Rectal smooth muscle tissue (tissue), 1 donor: ENCODE measurements around the gene NR1D2.

Source experiments
- H3K27ac ChIP-seq: one replicate; pipeline ENCODE4 v1.7.0; 2013; ENCODE audit warnings: low read depth, low read length, inconsistent platforms
- H3K27me3 ChIP-seq: one replicate; pipeline ENCODE4 v1.7.0; 2013; ENCODE audit warnings: low read length; ENCODE audit not compliant: control insufficient read depth, insufficient read depth
- H3K36me3 ChIP-seq: one replicate; pipeline ENCODE4 v1.7.0; 2013; ENCODE audit warnings: low read length; ENCODE audit not compliant: control insufficient read depth, insufficient read depth
- H3K4me1 ChIP-seq: one replicate; pipeline ENCODE4 v1.7.0; 2013; ENCODE audit warnings: low read length; ENCODE audit not compliant: control insufficient read depth, insufficient read depth
- H3K4me3 ChIP-seq: one replicate; pipeline ENCODE4 v1.7.0; 2013; ENCODE audit warnings: low read length
- H3K9ac ChIP-seq: one replicate; pipeline ENCODE4 v1.7.0; 2013; ENCODE audit warnings: low read length

NR1D2 gene

GRCh38 chr3:23981136-23981535, 36.0 kb downstream of the NR1D2 start:
- Histone ChIP-seq H3K9ac (no peak overlapping the region), H3K4me1 (peaks cover 3% of the 10 kb centered on the region), H3K27me3 (no peaks in the 10 kb centered on the region), H3K27ac (no peak overlapping the region), H3K4me3 (no peak overlapping the region), H3K36me3 (peaks cover 5% of the 10 kb centered on the region)

DNA sequence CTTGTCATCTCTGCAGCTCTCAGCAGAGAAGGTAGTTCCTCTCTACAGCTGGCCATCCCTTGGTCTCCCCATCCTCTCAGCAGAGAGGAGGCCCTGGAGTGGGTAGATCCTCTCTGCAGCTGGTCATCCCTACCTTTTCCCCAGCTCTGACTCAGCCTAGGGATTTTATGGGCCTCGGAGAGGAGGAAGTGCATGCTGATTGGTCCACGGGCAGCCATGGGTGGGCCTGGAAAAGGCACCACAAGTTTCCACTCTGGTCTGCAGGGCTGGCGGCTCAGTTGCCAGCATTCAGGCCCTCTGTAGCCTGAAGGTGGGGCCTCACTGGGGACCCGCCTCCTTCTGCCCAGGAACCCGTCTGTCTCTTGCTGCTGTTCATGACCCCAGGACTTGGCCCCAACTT, 36.9 kb downstream of the NR1D2 start:
- Histone ChIP-seq H3K27ac (no peak overlapping the region), H3K36me3 (peaks cover 2% of the 10 kb centered on the region), H3K9ac (no peak overlapping the region), H3K27me3 (no peaks in the 10 kb centered on the region), H3K4me1 (peaks cover 3% of the 10 kb centered on the region), H3K4me3 (no peak overlapping the region)

GRCh38 chr3:23984934-23985333, 39.8 kb downstream of the NR1D2 start:
- Histone ChIP-seq H3K36me3 (no peaks in the 10 kb centered on the region), H3K27ac (no peak overlapping the region), H3K4me3 (no peak overlapping the region), H3K4me1 (no peaks in the 10 kb centered on the region), H3K9ac (no peak overlapping the region), H3K27me3 (no peaks in the 10 kb centered on the region)

DNA sequence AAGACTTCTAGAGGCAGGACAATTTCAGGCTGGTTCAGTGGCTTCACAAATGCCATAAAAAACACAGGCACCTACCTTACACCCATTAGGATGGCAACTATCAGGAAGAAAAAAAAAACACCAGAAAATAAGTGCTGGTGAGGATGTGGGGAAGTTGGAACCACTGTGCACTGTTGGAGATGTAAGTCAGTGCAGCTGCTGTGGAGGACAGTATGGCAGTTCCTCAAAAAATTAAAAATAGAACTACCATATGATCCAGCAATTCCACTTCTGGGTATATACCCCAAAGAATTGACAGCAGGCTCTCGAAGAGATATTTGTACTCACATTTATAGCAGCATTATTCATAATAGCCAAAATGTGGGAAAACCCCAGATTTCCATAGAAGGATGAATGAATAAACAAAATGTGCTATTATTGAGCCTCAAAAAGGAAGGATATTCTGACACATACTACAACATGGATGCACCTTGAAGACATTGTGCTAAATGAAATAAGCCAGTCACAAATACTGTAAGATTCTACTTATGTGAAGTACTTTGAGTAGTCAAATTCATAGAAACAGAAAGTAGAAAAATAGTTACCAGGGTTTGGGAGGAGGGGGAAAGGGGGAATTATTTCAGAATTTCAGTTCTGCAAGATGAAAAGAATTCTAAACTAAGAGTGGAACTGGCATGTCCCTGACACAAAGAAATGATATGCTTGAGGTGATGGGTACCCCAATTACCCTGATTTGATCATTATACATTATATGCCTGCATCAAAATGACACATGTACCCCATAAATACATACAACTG, 40.9 kb downstream of the NR1D2 start:
- no peak overlapping the region for H3K9ac ChIP-seq
- H3K4me1 ChIP-seq: peaks cover 3% of the 10 kb centered on the region
- no peak overlapping the region for H3K4me3 ChIP-seq
- no peak overlapping the region for H3K27ac ChIP-seq
- no peaks in the 10 kb centered on the region for H3K27me3 ChIP-seq
- no peaks in the 10 kb centered on the region for H3K36me3 ChIP-seq

GRCh38 chr3:23987356-23987755, 42.3 kb downstream of the NR1D2 start:
- H3K4me3 ChIP-seq: no peak overlapping the region
- peaks cover 15% of the 10 kb centered on the region for H3K4me1 ChIP-seq
- H3K27me3 ChIP-seq: no peaks in the 10 kb centered on the region
- no peak overlapping the region for H3K9ac ChIP-seq
- H3K36me3 ChIP-seq: no peaks in the 10 kb centered on the region
- H3K27ac ChIP-seq: no peak overlapping the region

GRCh38 chr3:23991306-23991682, 46.2 kb downstream of the NR1D2 start:
- Histone ChIP-seq H3K27me3 (no peaks in the 10 kb centered on the region), H3K9ac (no peak overlapping the region), H3K4me3 (no peak overlapping the region), H3K27ac (peak overlapping the region; percentile 84), H3K4me1 (peaks cover 32% of the 10 kb centered on the region), H3K36me3 (no peaks in the 10 kb centered on the region)

DNA sequence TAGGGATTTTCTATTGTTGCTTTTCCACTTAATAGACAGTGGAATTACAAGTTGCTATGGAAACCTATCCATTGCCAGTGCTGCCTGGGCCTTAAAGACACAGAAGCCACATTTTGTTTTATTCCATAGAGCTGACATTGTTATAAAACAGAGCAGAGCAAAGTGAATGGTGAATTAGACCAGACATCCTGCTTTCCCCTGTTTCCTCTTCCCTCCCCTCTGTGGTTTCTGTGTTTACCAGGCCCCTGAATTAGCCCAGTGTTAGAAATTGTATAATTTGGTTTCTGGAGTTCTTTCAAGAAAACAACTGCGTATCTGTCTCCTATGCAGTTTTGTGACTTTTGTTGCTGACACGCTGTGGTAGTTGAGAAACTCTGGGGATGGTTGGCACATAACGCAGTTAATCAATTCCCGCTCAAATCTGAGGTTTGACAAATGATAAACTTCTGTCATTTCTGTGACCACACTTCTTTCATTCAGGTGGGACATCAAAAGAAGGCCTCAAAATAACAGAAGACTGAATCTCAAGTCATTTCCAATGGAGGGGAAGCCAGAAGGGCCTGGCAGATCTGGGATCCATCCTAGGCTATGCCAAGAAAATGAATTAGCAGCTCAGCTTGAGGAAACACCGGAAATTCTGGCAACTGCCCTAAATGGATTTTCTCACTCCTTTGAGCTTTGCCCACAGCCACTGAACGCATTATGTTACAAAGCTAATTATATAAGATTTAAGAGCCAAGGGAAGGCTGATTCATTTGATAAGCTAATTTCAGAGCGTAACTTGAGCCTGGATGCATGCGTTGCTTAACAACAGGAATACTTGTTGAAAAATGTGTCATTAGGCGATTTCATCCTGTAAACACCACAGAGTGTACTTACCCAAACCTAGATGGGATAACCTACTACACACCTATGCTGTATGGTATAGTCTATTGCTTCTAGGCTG, 46.9 kb downstream of the NR1D2 start:
- peak overlapping the region; percentile 84 for H3K27ac ChIP-seq
- no peak overlapping the region for H3K9ac ChIP-seq
- H3K36me3 ChIP-seq: no peaks in the 10 kb centered on the region
- no peak overlapping the region for H3K4me3 ChIP-seq
- no peaks in the 10 kb centered on the region for H3K27me3 ChIP-seq
- H3K4me1 ChIP-seq: peaks cover 32% of the 10 kb centered on the region

DNA sequence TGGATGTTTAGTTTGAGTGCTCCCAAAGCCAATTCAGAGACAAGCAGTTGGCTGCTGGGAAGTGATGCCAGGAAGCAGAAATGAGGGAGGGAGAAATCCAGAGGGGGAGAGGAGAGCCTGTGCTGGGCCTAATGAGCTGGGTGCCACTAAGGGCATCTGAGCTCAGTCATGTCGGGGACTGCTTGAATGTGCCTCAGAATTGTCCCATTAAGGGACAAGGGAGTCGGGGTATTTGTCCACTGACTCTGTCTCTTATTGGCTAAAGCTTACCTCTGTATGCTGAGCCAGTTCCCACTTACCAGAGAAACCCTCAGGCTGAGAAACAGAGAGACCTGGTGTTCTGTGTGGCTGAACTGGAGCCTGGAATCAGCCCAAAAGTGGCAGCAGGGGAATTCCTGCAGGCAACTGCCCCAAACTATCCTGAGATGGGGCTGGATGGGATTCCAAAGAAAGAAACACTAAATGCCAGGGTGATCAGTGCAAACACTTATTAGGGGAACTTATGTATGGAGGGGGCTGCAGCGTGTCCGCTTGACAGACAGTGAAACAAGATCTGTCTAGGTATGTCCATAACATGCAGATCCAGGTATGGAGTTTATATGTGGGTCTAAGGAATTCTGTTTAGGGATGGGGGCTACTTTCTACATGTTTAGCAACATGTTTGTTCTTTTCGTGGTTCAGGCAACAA, 48.6 kb downstream of the NR1D2 start:
- Histone ChIP-seq H3K4me3 (peak overlapping the region; percentile 16), H3K27ac (peak overlapping the region; percentile 65), H3K9ac (no peak overlapping the region), H3K27me3 (no peaks in the 10 kb centered on the region), H3K36me3 (no peaks in the 10 kb centered on the region), H3K4me1 (peaks cover 32% of the 10 kb centered on the region)

- H3K27ac ChIP-seq: peak overlapping the region; percentile 65
Observed at GRCh38 chr3:23994244-23994569, 49.1 kb downstream of the NR1D2 start.

GRCh38 chr3:23995219-23995618, 50.1 kb downstream of the NR1D2 start:
- Histone ChIP-seq H3K27me3 (no peaks in the 10 kb centered on the region), H3K9ac (no peak overlapping the region), H3K27ac (no peak overlapping the region), H3K4me3 (no peak overlapping the region), H3K36me3 (no peaks in the 10 kb centered on the region), H3K4me1 (peaks cover 36% of the 10 kb centered on the region)

More at GRCh38 chr3:23994244-23994569, 49.1 kb downstream of the NR1D2 start:
- H3K4me3 ChIP-seq: no peak overlapping the region
- H3K36me3 ChIP-seq: no peaks in the 10 kb centered on the region
- peaks cover 35% of the 10 kb centered on the region for H3K4me1 ChIP-seq
- no peaks in the 10 kb centered on the region for H3K27me3 ChIP-seq
- H3K9ac ChIP-seq: no peak overlapping the region

- Histone ChIP-seq H3K27ac (no peak overlapping the region), H3K27me3 (no peaks in the 10 kb centered on the region)
Observed at GRCh38 chr3:23996095-23996524, 51.0 kb downstream of the NR1D2 start.

DNA sequence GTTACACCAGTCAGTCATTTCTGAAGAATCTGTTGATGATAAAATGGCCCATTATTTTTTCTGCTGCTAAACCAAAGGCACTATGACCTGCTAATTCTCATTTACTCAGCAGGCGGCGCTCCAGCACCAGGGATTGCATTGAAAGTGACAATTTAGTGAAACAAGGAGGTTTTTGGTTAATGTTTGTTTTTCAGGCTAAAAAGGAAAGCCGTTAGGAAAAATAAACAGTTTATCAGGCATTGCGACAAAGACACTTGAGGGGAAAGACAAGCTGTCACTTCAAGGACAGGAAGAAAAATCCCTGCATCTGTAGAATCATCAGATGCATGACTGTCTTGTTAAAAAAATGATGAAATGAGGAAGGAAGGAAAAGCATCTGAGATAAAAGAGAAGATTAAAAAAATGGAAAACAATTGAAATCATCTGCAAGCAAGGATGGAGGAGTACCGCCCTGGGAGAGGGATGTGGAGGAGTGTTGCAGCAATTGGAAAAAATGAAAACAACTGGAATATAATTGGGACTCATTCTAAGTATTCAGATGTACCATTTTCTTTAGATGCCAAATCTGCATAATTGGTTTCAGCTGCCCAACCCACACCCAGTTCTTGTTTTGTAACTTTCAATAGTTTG, 54.0 kb downstream of the NR1D2 start:
- H3K27me3 ChIP-seq: peaks cover 3% of the 10 kb centered on the region
- H3K4me3 ChIP-seq: no peak overlapping the region
- H3K9ac ChIP-seq: no peak overlapping the region
- H3K4me1 ChIP-seq: peaks cover 9% of the 10 kb centered on the region
- H3K36me3 ChIP-seq: no peaks in the 10 kb centered on the region
- H3K27ac ChIP-seq: no peak overlapping the region

More at GRCh38 chr3:23996095-23996524, 51.0 kb downstream of the NR1D2 start:
- no peak overlapping the region for H3K4me3 ChIP-seq
- peaks cover 33% of the 10 kb centered on the region for H3K4me1 ChIP-seq
- H3K9ac ChIP-seq: no peak overlapping the region
- no peaks in the 10 kb centered on the region for H3K36me3 ChIP-seq
